ENCODE data around the gene MYH14.

DNA sequence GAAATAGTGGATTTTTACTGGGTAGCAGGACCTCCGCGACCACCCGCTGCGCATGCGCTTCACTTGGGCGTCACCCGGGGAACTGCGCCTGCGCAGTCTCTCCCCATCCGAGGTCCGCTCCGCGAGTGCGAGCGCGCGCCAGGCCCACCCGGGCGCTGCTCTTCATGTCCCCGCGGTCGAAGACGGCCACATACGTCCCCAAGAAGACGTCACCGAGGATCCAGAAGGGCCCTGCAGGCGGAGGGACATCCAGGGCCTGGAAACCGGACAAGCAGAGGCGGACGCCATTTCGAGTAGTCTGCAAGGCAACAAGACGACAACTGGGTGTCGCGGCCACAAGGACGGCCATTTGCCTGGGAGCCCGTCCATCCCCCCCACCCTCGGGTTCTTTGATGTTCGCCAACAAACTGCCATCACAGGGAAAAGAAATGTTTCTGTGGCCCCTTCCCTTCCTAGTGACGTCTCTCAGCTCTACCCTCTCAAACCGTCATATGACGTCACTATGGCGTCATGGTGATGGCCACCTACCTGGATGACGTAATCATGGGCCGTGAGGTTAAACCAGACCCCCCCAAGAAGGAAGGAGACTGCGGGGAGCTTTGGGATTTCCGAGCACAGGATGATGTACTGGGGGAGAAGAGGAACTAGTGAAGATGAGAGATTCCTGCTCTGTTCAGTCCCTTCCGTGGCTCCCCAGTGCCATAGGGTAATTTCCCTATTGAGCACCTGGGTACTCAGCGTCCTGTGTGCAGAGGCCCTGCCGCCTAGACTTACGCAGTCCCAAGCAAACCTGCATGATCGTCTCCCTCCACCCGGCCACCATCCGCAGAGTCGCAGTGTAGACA is 155.3 kb downstream of the MYH14 start:
- TF ChIP-seq, protein P1, sequence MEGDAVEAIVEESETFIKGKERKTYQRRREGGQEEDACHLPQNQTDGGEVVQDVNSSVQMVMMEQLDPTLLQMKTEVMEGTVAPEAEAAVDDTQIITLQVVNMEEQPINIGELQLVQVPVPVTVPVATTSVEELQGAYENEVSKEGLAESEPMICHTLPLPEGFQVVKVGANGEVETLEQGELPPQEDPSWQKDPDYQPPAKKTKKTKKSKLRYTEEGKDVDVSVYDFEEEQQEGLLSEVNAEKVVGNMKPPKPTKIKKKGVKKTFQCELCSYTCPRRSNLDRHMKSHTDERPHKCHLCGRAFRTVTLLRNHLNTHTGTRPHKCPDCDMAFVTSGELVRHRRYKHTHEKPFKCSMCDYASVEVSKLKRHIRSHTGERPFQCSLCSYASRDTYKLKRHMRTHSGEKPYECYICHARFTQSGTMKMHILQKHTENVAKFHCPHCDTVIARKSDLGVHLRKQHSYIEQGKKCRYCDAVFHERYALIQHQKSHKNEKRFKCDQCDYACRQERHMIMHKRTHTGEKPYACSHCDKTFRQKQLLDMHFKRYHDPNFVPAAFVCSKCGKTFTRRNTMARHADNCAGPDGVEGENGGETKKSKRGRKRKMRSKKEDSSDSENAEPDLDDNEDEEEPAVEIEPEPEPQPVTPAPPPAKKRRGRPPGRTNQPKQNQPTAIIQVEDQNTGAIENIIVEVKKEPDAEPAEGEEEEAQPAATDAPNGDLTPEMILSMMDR (IDR thresholded peaks at IDR 0.05; ENCODE audit: insufficient read depth, low read length, poor library complexity, severe bottlenecking), result no peak
- TF ChIP-seq EZH2phosphoT487 (conservative IDR thresholded peaks at IDR 0.05; ENCODE audit: low read length), result no peak
